Naive B cell (primary cell): ENCODE data around the gene ASB6. TPM values are rescaled to one million over a fixed set of nuclear protein-coding genes. Genes with fewer than 3 reads are reported as not detected.

Experiments used
- ATAC-seq, 2 donors: fragments of 150-1000 bp; cut with Tn5 transposase; 2 replicates each; pipeline ENCODE4 v1.10.0; 2021; ENCODE audit warnings: low read depth in 2 of 2, mild to moderate bottlenecking in 2 of 2, moderate library complexity in 2 of 2
- DNase-seq: peaks from one replicate; pipeline ENCODE4 v3.0.0; 2022
- H3K27ac Mint-ChIP-seq, 6 donors: one replicate each; pipeline ENCODE4 v1.8.0; 2020 to 2022; ENCODE audit warnings: mild to moderate bottlenecking in 6 of 6, mixed read lengths in 6 of 6, moderate library complexity in 5 of 6, inconsistent platforms in 2 of 6
- H3K27me3 Mint-ChIP-seq, 3 donors: one replicate each; pipeline ENCODE4 v1.8.0; 2021 to 2022; ENCODE audit warnings: mixed read lengths in 3 of 3, mild to moderate bottlenecking in 1 of 3
- H3K36me3 Mint-ChIP-seq, 2 donors: one replicate each; pipeline ENCODE4 v1.8.0; 2020 to 2022; ENCODE audit warnings: mixed read lengths in 2 of 2, inconsistent platforms in 1 of 2, mild to moderate bottlenecking in 1 of 2
- H3K4me1 Mint-ChIP-seq, 3 donors: one replicate each; pipeline ENCODE4 v1.8.0; 2020 to 2022; ENCODE audit warnings: mixed read lengths in 3 of 3, inconsistent platforms in 1 of 3, mild to moderate bottlenecking in 1 of 3, moderate library complexity in 1 of 3
- H3K4me3 Mint-ChIP-seq, 8 donors: one replicate each; pipeline ENCODE4 v1.8.0; 2020 to 2022; ENCODE audit warnings: mild to moderate bottlenecking in 8 of 8, mixed read lengths in 8 of 8, moderate library complexity in 8 of 8, inconsistent platforms in 2 of 8
- H3K9me3 Mint-ChIP-seq, 7 donors: one replicate each; pipeline ENCODE4 v1.8.0; 2020 to 2022; ENCODE audit warnings: mixed read lengths in 7 of 7, mild to moderate bottlenecking in 5 of 7, inconsistent platforms in 2 of 7, moderate library complexity in 1 of 7
- polyA plus RNA-seq, 6 donors: library from polyadenylated mRNA; unstranded; fragments of 300-500 nt; fragmentation: Illumina TruSeq; gene quantifications; one replicate each; pipeline ENCODE4 v1.2.3, GENCODE V29; 2021; ENCODE audit warnings: low read depth in 6 of 6

ASB6 gene
- polyA plus RNA-seq, 6 donors from 2014 or later, result 13.3 to 23.4 (median 16.5) TPM

DNA sequence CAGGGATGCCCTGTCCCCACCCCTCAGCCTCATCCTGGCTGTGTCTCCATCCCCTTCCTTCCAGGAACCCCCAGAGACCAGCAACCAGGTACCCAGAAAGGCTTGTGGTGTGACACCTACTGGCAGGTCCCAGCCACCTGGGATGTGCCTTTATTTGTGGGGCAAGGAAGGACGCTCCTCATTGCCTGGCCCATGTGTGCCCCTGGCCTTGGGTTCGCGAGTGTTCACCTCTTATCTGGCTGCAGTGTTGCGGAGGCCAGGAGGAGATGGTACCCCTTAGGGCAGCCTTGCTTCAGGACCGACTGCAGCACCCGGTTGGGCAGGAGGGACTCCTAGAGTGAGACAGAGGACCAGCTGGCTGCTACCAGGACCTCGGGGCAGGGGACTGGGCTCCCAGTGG, 29.8 kb downstream of the ASB6 start:
- peaks cover 0 to 13% (median 3%) of the 10 kb centered on the region in 3 donors for H3K27me3 Mint-ChIP-seq
- ATAC-seq (no peak), DNase-seq (no peak)
- no peaks in the 10 kb centered on the region for H3K36me3 Mint-ChIP-seq
- H3K4me1 Mint-ChIP-seq, result peaks cover 21 to 29% (median 24%) of the 10 kb centered on the region in 3 donors
- H3K9me3 Mint-ChIP-seq, result no peaks in the 10 kb centered on the region
- H3K4me3 Mint-ChIP-seq, result peak overlapping the region in 5 of 8 donors; percentile 7 to 86 (median 42)
- no peak overlapping the region for H3K27ac Mint-ChIP-seq

- no peaks in the 10 kb centered on the region for H3K9me3 Mint-ChIP-seq
- no peaks in the 10 kb centered on the region for H3K36me3 Mint-ChIP-seq
- ATAC-seq (no peak), DNase-seq (no peak)
- H3K27ac Mint-ChIP-seq, result peak overlapping the region in 2 of 6 donors; percentile 84 to 89
- H3K27me3 Mint-ChIP-seq, result peaks cover 0 to 13% (median 1%) of the 10 kb centered on the region in 3 donors
- peak overlapping the region in 6 of 8 donors; percentile 66 to 92 (median 88) for H3K4me3 Mint-ChIP-seq
- H3K4me1 Mint-ChIP-seq, result peaks cover 24 to 29% (median 26%) of the 10 kb centered on the region in 3 donors
These were observed 30.6 kb downstream of the ASB6 start for GRCh38 chr9:129611307-129611800.

GRCh38 chr9:129610473-129611306, 31.3 kb downstream of the ASB6 start:
- ATAC-seq (peak; percentile 75 to 78), DNase-seq (peak; percentile 70)
- no peaks in the 10 kb centered on the region for H3K9me3 Mint-ChIP-seq
- peak overlapping the region; percentile 80 to 92 (median 87) for H3K4me3 Mint-ChIP-seq
- H3K36me3 Mint-ChIP-seq, result no peaks in the 10 kb centered on the region
- peaks cover 0 to 13% (median 0%) of the 10 kb centered on the region in 3 donors for H3K27me3 Mint-ChIP-seq
- peak overlapping the region in 5 of 6 donors; percentile 27 to 89 (median 81) for H3K27ac Mint-ChIP-seq
- peaks cover 24 to 29% (median 26%) of the 10 kb centered on the region in 3 donors for H3K4me1 Mint-ChIP-seq

- Mint-ChIP-seq H3K27ac (peak overlapping the region in 1 of 6 donors; percentile 87), H3K27me3 (peaks cover 0 to 13% (median 0%) of the 10 kb centered on the region in 3 donors), H3K9me3 (no peaks in the 10 kb centered on the region), H3K4me1 (peaks cover 24 to 29% (median 26%) of the 10 kb centered on the region in 3 donors), H3K36me3 (no peaks in the 10 kb centered on the region), H3K4me3 (peak overlapping the region in 5 of 8 donors; percentile 39 to 90 (median 60))
- DNase-seq, result no peak
- no peak for ATAC-seq
These were observed 31.8 kb downstream of the ASB6 start for GRCh38 chr9:129610213-129610472.

DNA sequence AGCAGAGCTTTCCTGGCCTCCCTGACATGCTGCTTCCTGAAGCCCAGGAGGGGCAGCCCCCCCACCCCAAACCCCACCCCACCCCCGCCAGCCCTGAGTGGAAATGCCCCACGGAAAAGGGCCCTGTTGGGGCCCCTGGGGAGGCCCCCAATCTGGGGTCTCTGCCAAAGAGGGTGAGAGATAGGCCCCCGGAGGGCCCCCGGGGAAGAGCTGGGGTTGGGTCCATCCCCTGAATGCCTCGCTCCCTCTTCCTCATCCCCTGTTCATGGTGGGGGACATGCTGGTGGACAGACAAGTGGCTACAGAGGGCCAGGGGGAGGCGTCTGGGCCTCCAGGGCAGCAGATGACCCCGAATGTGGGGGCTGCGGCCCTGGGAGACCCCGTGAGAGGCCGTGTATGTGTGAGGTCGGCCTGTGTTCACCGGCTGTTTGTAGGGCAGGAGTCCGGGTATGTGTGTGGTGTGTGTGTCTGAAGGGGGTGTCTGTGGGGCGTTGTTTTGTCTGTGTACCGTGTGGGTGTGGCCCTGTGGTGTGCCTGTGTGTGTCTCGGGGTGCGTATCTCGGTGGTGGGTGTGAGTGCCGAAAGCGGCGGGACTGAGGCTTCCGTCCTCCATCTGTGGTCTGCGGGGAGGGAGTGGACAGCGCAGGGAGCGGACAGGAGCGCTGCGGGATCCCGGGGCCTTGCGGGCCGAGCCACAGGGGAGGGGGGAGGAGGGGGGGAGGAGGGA, 32.3 kb downstream of the ASB6 start:
- Mint-ChIP-seq H3K27ac (peak overlapping the region in 5 of 6 donors; percentile 87 to 98 (median 95)), H3K36me3 (no peaks in the 10 kb centered on the region), H3K4me3 (peak overlapping the region; percentile 87 to 97 (median 94)), H3K4me1 (peaks cover 24 to 29% (median 28%) of the 10 kb centered on the region in 3 donors), H3K27me3 (peaks cover 0 to 13% (median 0%) of the 10 kb centered on the region in 3 donors), H3K9me3 (no peaks in the 10 kb centered on the region)
- ATAC-seq (peak; percentile 34 to 35), DNase-seq (peak; percentile 42)

- Mint-ChIP-seq H3K4me3 (peak overlapping the region; percentile 35 to 90 (median 58)), H3K9me3 (no peaks in the 10 kb centered on the region), H3K4me1 (peaks cover 24 to 29% (median 28%) of the 10 kb centered on the region in 3 donors), H3K36me3 (no peaks in the 10 kb centered on the region), H3K27ac (peak overlapping the region in 1 of 6 donors; percentile 15), H3K27me3 (peaks cover 0 to 4% (median 0%) of the 10 kb centered on the region in 3 donors)
- DNase-seq (no peak), ATAC-seq (no peak)
These were observed 33.1 kb downstream of the ASB6 start for GRCh38 chr9:129608561-129609481.

GRCh38 chr9:129607027-129607387, 34.9 kb downstream of the ASB6 start:
- peak overlapping the region in 1 of 8 donors; percentile 25 for H3K4me3 Mint-ChIP-seq
- H3K36me3 Mint-ChIP-seq, result no peaks in the 10 kb centered on the region
- no peak for DNase-seq
- peaks cover 0 to 8% (median 5%) of the 10 kb centered on the region in 3 donors for H3K27me3 Mint-ChIP-seq
- peaks cover 24 to 30% (median 29%) of the 10 kb centered on the region in 3 donors for H3K4me1 Mint-ChIP-seq
- ATAC-seq, result no peak
- H3K9me3 Mint-ChIP-seq, result no peaks in the 10 kb centered on the region
- H3K27ac Mint-ChIP-seq, result peak overlapping the region in 1 of 6 donors; percentile 50

DNA sequence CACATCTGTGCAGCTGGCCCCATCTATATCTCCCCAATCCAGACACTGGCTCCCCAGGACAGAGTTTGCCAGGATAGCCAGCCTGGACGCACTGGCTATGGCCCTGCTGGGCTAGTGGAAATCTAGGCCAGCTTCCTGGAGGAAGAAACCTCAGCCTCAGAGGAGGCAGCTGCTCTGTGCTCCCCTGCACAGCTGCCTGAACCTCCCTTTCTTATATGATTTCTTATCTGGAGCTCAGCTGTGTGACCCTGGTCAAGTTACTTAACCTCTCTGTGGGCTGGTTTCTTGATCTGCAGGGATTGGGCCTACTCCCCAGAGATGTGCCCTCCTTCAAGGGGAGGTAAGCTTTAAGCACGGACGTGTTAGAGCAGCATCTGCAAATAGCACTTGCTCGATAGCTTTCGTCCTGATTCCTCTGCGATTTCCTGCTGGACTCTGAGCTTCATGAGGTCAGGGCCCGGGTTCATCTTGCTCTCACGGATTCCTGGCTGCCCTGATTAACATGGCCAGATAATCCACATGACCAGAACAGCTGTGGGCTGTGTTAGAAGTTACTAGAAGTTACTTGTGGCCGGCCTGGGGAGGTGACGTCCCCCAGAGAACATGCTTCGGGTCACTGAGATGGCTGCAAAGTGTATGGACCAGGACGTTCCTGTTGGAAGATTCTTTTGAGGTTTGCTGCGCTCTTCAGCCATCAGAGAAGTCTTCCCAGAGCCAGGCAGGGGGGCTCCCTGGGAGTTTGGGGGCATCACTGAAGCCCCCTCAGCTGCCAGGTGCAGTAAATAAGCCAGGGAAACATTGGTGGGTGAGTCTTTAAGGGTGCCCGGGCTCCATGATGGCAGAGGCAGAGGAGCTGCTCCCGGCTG, 35.6 kb downstream of the ASB6 start:
- Mint-ChIP-seq H3K4me3 (peak overlapping the region in 2 of 8 donors; percentile 25 to 48), H3K27me3 (peaks cover 0 to 9% (median 5%) of the 10 kb centered on the region in 3 donors), H3K9me3 (no peaks in the 10 kb centered on the region), H3K36me3 (no peaks in the 10 kb centered on the region), H3K27ac (peak overlapping the region in 2 of 6 donors; percentile 50 to 72), H3K4me1 (peaks cover 24 to 30% (median 29%) of the 10 kb centered on the region in 3 donors)
- ATAC-seq, result no peak
- DNase-seq, result no peak

GRCh38 chr9:129604766-129605163, 37.2 kb downstream of the ASB6 start:
- Mint-ChIP-seq H3K27me3 (peaks cover 3 to 18% (median 17%) of the 10 kb centered on the region in 3 donors), H3K4me1 (peaks cover 16 to 24% (median 17%) of the 10 kb centered on the region in 3 donors), H3K4me3 (no peak overlapping the region), H3K36me3 (no peaks in the 10 kb centered on the region), H3K27ac (no peak overlapping the region), H3K9me3 (no peaks in the 10 kb centered on the region)
- DNase-seq (no peak), ATAC-seq (no peak)

DNA sequence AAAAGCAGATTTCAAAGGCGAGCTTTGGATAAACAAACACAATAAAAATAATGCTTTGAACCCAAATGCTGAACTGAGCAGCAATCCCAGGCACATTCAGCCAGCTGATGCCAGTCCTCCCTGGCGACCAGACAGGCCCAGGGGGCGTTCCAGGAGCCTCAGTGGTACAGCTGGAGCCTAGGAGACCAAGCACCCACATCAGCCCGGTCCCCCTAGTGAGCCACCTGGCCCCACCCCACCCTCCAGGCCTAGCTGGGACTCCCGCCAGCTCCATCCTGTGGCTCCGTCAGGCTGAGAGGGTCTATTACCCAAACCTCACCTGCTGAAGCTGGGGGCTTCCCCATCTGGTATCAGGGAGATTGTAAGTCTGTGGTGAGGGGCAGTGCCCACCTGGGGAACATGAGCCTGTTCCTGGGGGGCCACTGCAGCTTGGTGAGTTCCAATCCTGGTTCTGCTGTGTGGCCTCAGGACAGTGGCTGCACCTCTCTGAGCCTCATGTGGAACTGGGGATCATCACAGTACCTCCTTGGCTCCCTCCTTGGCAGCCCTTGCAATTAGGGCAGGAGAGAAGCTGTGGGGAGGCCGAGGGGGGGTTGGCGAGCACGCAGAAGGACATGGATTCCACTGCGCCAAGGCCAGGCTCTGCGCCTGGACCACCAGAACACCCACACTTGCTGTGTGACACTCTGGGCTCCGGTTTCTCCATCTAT, 37.7 kb downstream of the ASB6 start:
- no peak for ATAC-seq
- H3K4me3 Mint-ChIP-seq, result no peak overlapping the region
- peaks cover 3 to 23% (median 17%) of the 10 kb centered on the region in 3 donors for H3K27me3 Mint-ChIP-seq
- no peak overlapping the region for H3K27ac Mint-ChIP-seq
- H3K36me3 Mint-ChIP-seq, result no peaks in the 10 kb centered on the region
- no peak for DNase-seq
- H3K4me1 Mint-ChIP-seq, result peaks cover 14 to 21% (median 14%) of the 10 kb centered on the region in 3 donors
- no peaks in the 10 kb centered on the region for H3K9me3 Mint-ChIP-seq

GRCh38 chr9:129602598-129603415, 39.1 kb downstream of the ASB6 start:
- no peaks in the 10 kb centered on the region for H3K36me3 Mint-ChIP-seq
- DNase-seq (no peak), ATAC-seq (peak; percentile 39 to 40)
- H3K27ac Mint-ChIP-seq, result peak overlapping the region in 1 of 6 donors; percentile 73
- H3K4me3 Mint-ChIP-seq, result no peak overlapping the region
- peaks cover 10 to 36% (median 29%) of the 10 kb centered on the region in 3 donors for H3K27me3 Mint-ChIP-seq
- no peaks in the 10 kb centered on the region for H3K9me3 Mint-ChIP-seq
- peaks cover 13 to 22% (median 14%) of the 10 kb centered on the region in 3 donors for H3K4me1 Mint-ChIP-seq
